Fibroblast of skin of abdomen (primary cell): ENCODE measurements around the gene HERPUD2.
"Not testable (repeated sequence)": the region's sequence is repeated elsewhere in the genome, so short reads cannot be mapped to it uniquely, and the experiment has no call there.

Source experiments
- DNase-seq: peaks from one replicate; pipeline ENCODE4 v3.0.0-alpha.2; 2013

HERPUD2 gene

DNA sequence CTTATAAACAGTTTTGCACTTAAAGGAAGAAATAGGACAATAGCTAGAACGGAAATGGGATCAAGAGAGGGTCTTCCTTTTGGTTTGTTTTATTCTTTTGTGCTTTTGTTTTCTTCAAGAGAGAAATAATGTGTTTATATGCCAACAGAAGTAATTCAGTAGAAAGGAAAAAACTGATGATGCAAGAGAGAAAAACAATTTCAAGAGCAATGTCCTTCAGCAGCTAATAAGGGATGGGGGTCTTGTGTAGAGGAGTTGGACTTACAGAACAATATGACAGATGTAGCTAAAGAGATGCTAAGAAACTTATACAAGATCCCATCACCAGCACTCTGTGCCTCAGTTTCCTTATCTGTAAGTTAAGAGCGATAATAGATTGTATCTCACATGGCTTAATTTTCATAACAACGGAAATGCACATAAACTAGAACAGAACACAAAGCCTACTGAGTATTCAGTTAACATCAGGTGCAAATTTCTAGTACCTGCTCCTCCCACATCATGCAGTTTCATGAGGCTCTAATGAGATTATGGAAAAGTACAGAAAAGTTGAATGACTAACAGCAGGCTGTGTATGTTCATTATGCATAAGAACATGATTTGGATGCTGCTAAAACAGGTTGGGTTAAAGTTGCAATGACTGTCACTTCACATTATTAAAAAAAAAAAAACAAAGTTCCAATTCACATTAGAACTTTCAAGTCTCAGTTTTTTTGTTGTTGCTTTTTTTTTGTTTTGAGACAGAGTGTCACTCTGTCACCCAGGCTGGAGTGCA is 17.2 kb downstream of the HERPUD2 start:
- no peak for DNase-seq

DNA sequence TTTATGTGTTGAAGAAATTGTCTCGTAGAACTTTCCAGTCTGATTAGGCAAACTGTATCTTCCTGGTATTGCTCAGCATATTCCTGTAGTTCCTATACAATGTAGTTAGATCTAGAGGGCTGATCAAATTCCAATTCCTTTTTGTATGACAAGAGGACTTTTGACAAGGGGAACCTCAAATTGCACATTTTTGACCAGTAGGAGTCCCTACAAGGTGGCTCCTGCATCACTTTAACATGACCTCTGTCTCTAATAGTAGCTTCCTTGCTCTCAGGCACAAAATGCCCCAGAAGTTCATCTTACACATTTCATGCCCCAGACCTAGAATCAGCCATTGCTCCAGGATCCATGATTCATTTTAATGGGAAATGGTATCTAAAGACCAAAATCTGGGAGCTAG is 18.7 kb downstream of the HERPUD2 start:
- DNase-seq = no peak

DNA sequence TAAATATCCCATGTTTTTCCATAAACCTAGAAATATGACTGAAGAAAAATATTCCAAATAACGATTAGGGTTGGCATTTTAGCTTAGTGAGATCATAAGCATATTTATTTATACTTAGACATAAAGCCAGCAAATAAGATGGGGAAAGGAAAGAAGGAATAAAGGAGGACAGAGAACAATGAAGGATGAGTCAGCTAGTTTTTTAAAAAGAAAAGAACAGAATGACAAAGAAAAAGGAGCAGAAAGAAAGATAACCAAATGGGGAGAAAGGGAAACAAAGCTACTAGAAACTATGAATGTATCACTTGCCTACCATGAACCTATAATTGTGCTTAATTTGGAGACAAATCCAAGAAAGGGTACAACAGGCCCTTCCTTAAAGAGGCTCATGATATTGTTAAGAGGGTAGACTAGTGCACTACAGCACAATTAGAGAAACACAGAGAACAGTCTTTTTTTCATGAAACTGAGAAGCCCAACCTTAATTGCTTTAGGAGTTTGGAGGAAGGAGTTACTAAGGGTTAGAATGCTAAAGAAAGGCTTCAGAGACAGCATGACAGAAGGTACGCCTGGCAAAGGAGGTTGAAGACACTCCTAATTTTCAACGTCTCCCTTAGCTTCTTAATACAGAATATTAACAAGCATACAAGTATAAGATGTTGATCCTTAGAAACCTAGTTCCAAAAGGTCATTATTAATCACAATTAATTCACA is 23.9 kb downstream of the HERPUD2 start:
- no peak for DNase-seq

DNA sequence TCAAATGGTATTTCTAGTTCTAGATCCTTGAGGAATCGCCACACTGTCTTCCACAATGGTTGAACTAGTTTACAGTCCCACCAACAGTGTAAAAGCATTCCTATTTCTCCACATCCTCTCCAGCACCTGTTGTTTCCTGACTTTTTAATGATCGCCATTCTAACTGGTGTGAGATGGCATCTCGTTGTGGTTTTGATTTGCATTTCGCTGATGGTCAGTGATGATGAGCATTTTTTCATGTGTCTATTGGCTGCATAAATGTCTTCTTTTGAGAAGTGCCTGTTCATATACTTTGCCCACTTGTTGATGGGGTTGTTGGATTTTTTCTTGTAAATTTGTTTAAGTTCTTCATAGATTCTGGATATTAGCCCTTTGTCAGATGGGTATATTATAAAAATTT is 34.5 kb downstream of the HERPUD2 start:
- DNase-seq = not testable (repeated sequence)

DNA sequence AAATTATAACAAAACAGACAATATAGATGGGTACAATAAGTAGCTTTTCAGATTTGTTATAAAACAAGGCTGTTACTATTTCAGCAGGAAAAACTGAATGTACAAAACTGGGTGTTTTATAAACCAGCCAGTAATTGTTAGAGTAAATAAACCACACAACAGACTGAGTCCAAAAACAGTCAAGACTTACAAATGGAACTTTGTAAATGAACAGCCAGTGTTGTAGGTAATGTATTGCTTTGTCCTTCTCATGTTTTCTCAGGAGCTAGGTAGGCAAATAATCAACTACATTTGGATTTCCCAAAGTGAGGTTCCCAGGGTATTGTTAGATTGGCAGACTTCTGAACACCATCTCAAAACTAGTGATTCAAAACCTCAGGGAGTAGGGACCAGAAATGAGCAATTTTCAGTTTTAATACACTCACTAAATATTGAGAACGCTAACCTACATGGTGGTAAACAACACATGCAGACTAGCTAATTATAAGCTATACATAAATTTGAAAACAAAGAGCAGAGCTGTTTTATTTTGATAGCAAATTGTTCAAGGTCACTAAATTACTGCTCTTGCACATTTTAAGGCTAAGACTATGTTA is 36.2 kb downstream of the HERPUD2 start:
- no peak for DNase-seq

DNA sequence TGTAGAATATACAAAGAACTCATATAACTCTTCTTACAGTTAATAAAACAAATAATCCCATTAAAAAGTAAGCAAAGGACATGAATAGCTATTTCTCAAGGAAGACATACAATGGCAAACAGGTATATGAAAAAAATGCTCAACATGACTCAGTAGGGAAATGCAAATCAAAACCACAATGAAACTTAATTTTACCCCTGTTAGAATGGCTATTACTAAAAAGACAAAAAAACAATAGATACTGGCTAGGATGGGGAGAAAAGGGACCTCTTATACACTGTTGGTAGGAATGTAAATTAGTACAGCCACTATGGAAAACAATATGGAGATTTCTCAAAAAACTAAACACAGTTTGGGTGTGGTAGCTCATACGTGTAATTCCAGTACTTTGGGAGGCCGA is 37.8 kb downstream of the HERPUD2 start:
- no peak for DNase-seq

DNA sequence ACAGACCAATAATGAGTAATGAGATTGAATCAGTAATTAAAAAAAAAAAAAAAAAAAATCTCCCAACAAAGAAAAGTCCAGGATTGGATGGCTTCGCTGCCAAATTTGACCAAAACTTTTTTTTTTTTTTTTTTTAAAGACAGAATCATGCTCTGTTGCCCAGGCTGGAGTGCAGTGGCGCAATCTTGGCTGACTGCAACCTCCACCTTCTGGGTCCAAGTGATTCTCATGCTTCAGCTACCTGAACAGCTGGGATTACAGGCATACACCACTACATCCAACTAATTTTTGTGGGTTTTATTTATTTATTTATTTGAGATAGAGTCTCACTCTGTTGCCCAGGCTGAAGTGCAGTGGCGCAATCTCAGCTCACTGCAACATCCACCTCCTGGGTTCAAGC is 40.4 kb downstream of the HERPUD2 start:
- DNase-seq = not testable (repeated sequence)

DNA sequence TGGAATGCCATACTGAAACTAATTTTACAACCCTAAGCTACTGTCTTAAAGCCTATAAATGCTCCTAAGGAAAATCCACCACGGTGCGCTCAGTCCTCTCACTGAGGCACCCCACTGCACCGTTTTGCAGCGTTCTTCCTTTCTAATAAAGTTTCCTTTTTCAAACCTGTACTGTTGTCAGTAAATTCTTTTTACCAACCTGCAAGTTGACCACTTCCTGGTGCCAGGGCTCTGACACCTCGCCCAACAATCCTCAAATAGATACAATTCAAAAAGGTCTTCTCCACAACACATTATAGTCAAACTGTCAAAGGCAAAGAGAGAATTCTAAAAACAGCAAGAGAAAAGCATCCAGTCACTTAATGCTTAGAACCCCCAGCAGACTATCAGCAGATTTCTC is 42.8 kb downstream of the HERPUD2 start:
- no peak for DNase-seq

DNA sequence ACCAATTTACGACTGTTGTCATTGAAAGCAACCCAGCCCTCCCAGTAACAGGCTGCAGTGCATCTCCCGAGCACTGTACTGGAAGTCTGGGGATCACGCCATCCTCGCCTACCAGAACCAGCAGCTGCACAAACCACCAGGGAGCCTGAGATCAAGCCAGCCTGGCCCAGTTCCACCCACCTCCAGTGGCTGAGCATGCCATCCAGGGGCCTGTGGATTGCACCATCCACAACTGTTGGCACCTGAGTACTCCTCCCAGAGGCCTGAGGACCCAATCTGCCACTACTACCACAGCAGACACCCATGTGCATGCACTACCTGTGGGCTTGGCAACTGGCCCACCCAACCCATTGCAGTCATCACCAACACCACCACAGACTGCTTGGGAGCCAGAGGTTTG is 44.2 kb downstream of the HERPUD2 start:
- DNase-seq = no peak

DNA sequence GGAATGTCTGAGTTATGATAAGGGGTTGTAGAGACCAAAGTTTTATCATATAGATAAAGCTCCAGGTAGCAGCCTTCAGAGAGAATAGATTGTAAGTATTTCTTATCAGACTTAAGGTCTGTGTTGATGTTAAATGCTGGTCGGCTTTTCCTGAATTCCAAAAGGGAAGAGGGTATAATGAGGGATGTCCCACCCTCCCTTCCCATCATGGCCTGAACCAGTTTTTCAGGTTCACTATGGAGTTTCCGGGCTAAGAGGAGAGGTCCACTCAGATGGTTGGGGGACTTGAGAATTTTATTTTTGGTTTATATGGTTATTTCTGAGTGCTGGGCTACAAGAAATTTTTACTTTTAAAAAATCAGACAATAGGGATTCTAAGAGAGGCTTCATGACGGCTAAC is 45.2 kb downstream of the HERPUD2 start:
- DNase-seq = no peak

DNA sequence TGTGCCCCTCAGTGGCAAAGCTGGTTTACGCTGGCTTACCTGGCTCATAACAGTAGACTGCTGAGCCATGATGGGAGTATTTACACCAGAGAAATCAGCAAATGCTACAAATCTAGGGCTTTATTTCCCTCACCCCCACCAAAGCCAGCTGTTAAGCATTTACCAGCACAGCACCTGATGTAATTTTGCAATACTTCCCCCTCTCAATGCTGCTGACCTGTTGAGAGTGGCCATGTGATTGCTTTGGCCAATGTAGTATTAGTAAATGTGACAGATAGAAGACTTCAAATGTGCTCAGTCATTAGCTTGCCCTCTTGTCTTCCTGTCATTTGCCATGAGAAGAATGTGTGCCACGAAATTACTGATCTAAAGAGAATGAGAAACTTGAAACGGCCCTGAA is 46.6 kb downstream of the HERPUD2 start:
- DNase-seq = no peak

DNA sequence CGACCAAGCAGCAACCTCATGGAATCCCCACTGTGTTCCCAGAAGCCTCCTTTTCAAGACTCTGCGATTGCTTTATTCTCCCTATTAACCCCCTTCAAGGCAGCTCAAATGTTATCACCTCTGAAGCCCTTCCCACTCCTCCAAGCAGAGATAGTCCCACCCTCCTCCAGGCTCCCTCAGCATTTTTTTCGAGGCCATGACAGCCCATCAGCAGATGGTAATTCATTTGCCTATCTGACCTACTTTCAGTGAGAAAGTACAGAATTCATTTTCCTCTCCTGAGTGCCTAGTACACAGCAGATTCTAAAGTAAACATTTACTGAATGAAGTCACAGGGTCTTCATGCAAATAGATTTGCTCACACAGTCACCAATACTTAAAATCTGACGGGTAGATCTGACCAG is 47.8 kb downstream of the HERPUD2 start:
- no peak for DNase-seq

DNA sequence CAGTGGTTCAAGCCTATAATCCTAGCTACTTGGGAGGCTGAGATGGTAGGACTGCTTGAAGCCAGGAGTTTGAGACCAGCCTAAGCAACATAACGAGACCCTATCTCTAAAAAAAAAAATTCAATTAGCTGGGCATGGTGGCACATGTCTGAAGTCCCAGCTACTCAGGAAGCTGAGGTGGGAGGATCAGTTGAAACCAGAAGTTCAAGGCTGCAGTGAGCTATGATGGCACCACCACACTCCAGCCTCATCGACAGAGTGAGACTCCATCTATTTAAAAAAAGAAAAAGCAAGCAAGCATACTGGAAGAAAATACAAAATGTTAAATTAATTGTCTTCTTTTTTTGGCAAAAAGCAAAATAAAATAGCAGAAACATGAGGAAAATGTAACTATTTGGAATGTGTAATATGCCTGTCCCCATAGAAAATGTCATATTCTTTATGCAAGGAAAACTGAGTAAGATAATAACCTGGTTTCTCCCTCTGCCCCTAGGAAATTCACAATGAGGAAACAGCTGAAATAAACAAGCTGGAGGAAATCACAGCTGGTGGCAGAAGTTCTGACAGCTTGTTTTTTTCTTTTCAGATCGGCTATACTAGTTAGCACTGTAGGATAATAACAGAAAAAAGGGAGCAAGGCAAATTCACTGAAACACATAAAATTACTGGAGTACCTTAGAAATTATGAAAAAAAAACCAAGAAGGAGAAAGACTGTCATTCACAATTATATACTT is 48.5 kb downstream of the HERPUD2 start:
- no peak for DNase-seq

DNA sequence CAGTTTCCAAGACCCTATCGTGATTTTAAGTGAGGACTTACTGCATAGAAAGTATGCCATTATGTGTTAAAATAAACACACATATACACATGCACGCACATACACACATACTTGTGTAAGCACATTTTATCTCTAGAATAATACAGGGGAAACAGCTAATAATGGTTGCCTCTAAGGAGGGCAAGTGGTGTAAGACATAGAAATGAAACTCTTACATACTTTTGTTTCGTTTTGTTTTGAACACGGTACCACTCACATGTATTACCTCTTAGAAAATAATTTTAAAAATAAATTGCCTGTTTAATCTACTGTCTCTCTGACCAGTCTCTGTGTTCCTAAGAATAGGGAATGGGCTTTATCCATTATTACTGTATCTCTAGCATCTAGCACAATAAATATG is 49.2 kb downstream of the HERPUD2 start:
- no peak for DNase-seq

DNA sequence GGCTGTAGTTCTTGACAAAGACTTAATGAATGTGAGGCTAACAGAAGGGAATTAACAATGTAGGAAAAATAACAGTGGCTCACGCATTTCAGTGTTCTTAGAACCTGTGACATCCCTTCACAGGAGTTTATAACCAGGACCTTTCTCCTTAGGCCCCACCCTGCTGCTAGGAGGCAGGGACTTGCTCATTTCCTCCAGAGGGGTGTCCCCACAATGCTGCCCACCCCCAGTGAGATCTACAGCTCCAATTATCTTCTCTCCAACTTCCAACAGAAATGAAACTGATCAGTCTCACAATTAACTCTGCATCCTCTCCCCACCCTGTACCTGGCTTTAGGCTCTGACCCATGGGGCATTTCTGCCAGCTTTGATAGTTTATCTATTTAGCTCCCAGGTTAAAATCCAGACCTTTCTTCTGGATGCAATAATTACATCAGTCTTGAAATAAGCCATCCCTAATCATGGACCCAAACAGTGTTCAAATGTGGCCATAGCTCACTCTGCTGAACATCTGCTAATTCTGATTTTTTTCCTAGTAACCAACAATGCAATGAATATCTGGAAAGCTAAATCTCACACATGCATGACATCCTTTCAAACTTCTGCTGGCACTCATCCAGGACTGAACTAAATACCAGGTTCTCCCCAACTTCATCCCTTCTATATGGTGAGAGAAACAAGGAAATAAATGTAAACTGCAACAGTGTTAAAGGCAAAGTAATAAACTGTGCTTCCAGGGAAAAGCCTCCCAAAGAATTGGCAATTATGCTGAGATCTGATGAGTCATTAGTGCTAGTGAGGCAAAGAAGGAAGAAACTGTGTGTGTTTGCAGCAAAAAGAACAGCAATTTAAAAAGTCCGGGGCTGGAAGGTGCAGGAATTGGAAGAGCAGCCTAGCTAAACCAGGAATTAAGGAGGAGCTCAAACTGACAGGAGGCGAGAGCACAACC is 64.6 kb downstream of the HERPUD2 start:
- peak; percentile 50 for DNase-seq

DNA sequence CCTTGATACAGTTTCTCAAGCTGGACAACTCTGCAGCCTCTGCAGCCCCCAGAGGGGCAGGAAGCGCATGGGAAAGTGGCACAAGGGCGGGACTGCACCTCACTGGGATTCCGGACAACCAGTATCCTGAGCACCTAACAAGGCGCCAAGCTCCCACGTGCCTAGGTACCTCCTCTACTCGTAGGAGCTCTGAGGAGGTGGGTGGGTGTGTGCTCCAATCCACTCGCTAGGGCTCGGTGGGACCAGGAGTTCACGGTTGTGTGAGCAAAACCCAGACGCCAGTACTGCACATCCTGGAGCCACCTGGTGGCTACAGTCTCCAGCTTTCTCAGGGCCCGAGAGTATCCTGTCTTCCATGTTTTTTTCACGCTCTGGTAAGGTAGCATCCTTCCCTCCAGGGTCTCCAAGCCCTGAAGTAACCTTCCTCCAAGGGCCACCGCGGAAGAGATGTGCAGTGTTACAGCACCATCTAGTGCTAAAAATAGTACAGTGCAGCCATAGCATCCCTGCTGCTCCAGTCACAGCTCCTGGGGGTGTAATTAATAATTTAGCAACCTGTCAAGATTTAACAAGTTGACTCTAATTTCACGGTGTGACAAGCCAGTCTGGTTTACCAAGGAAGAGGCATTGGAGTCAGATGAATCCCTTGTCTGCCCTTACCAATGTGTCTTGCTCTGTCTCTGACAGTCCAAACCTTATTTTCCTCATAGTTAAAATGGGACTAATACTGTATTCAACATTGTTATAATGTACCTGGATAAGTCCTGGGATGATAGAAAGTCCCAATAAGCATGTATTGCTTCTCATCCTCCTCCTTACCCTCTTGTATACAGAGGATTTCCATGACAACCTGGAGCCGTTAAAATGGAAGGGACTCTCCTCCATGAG is 70.4 kb downstream of the HERPUD2 start:
- DNase-seq = peak; percentile 31

DNA sequence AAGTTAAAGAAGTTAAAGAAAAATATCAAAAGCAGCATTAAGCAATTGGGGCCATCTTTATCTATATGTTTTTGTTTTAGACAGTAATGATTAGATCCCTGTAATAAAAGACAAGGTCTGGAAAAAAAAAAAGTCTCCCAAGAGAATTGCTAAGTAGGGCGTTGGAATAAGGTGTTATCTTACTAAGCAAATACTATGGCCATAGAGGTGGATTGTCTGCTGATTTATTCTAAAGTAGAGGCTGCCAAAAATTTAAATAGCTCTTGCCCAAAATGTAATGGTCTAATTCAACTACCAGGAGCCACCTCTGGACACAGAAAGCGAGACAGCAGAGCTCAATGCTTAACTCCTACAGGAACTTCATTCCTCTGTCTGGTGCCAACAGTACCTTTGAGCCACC is 71.6 kb downstream of the HERPUD2 start:
- DNase-seq = no peak

DNA sequence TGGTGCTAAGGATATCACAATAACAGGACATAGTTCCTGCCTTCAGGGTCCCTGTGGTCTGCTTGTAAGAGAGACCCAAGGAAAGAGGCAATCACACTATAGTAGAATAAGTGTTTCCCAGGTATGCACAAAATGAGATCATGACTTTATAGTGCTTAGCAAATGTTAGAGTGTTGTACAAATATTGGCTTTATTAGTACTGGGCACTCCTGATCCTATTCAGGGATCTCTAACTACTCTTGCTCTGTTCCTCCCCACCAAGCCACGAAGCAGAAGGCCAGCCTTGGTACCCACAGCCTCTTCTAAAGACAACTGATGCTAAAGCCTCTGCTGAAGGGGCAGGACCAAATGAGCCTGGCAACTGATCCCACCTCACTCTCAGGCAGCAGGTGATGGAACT is 75.1 kb downstream of the HERPUD2 start:
- DNase-seq = no peak

DNA sequence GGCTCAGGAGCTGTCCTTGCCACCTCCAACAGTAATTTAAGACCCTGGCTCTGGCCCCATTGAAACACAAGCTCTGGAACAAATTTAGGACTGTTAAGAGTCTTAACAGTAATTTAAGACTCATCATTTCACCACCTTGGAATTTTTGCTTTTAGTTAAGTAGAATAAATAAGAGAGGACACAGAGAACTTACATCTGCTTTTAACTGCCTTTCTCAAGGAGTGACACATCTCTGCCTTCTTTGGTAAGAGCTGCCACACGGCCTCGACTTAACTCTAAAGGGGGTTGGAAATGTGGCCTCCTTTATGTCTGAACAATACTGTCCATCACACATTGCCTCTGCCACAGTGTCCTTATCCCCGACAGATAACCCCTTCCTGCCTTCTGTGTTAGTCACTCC is 77.9 kb downstream of the HERPUD2 start:
- peak; percentile 39 for DNase-seq

DNA sequence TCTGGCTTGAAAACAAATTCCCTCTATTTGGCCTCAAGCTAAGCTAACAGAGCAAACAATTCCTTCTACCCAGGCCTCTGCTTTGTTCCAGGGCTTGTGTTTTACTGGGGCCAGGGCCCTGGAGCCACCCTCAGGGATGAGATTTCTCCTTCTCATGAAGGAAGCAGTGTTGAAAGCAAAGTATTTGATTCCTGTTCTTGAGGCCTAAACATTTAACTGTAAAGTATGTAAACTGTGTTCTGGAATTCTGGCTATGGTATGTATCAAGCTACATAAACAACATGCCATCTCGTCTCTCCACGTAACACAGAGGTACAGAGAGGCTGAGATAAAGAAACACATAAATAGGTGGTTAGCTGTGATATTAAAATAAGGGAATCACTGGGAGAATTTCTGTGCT is 81.8 kb downstream of the HERPUD2 start:
- DNase-seq = peak; percentile 15

DNA sequence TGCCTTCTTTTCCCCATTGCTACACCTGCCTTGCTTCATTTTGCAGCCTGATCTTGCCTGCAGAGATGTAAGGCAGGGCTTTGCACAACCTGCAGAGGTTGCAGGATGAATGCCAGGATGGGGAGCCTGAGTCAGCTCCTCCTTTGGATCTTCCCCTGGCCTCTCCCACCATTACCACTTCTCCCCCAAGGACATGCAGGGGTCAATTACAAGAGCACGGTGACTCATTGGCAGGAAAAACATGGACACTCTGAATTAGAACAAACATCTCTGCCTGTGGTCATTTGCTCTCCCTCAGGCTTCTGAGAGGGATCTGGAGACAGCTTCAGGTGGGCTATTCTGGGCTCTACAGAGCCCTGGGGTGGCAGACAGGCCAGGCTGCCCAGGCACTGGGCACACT is 89.2 kb downstream of the HERPUD2 start:
- peak; percentile 25 for DNase-seq
